Rectal smooth muscle tissue (tissue), 1 donor: Measurements from ENCODE around the gene RPF1.

Source experiments
- H3K27ac ChIP-seq: one replicate; pipeline ENCODE4 v1.7.0; 2013; ENCODE audit warnings: low read depth, low read length, inconsistent platforms
- H3K27me3 ChIP-seq: one replicate; pipeline ENCODE4 v1.7.0; 2013; ENCODE audit warnings: low read length; ENCODE audit not compliant: control insufficient read depth, insufficient read depth
- H3K36me3 ChIP-seq: one replicate; pipeline ENCODE4 v1.7.0; 2013; ENCODE audit warnings: low read length; ENCODE audit not compliant: control insufficient read depth, insufficient read depth
- H3K4me1 ChIP-seq: one replicate; pipeline ENCODE4 v1.7.0; 2013; ENCODE audit warnings: low read length; ENCODE audit not compliant: control insufficient read depth, insufficient read depth
- H3K4me3 ChIP-seq: one replicate; pipeline ENCODE4 v1.7.0; 2013; ENCODE audit warnings: low read length
- H3K9ac ChIP-seq: one replicate; pipeline ENCODE4 v1.7.0; 2013; ENCODE audit warnings: low read length

The RPF1 gene

DNA sequence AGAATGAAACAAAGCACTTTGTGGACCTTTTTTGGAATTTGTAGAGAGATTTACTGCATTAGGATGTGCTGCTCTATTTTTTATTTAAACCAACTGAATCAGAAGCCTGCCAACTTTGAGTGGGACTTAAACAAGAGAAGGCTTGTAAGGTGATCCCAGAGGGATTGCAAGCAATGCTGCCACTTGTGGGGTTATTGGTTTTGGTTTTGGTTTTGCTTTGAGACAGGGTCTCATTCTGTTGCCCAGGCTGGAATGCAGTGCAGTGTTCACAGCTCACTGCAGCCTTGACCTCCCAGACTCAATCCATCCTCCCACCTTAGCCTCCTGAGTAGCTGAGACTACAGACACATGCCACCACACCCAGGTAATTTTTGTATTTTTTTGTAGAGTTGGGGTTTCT lies 59.5 kb downstream of the RPF1 start:
- H3K9ac ChIP-seq = no peak overlapping the region
- no peaks in the 10 kb centered on the region for H3K4me1 ChIP-seq
- no peak overlapping the region for H3K27ac ChIP-seq
- no peaks in the 10 kb centered on the region for H3K27me3 ChIP-seq
- H3K36me3 ChIP-seq = no peaks in the 10 kb centered on the region
- no peak overlapping the region for H3K4me3 ChIP-seq

DNA sequence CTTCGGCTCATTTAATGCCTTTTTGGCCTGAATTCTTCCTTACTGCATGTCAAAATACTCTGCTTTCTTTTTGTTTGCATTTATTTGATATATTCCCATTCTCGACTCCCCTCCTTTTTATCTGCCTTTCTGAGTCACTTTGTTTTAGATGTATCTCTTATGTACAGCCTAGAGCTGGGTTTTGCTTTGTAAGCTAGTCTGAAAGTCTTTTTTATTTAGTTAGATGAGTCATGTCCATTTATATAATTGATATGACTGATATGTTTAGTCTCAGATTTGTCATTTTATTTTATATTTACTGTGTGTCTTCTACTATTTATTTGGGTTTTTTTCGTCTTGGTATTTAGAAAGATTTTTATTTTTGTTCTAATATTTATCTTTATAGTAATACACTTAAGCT lies 60.9 kb downstream of the RPF1 start:
- Histone ChIP-seq H3K27ac (no peak overlapping the region), H3K9ac (no peak overlapping the region), H3K36me3 (no peaks in the 10 kb centered on the region), H3K4me3 (no peak overlapping the region), H3K4me1 (no peaks in the 10 kb centered on the region), H3K27me3 (no peaks in the 10 kb centered on the region)

DNA sequence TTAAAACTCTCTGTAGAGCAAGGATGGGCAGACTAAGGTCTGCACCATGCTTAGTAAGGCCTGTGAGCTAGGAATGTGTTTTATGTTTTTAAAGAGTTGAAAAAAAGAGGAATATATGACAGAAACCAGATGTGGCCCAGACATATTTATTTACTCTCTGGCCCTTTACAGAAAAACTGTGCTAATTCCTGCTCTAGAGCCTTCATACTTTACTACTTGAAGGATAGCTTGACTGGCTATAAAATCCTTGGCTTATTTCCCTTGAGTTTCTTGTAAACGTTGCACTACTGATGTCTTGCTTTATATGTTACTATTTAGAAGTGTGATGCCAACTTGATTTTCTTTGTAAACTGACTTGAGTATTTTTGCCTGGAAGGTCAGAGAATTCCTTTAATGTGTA lies 61.7 kb downstream of the RPF1 start:
- Histone ChIP-seq H3K4me1 (no peaks in the 10 kb centered on the region), H3K36me3 (no peaks in the 10 kb centered on the region), H3K9ac (no peak overlapping the region), H3K27ac (peak overlapping the region; percentile 46), H3K4me3 (no peak overlapping the region), H3K27me3 (no peaks in the 10 kb centered on the region)

DNA sequence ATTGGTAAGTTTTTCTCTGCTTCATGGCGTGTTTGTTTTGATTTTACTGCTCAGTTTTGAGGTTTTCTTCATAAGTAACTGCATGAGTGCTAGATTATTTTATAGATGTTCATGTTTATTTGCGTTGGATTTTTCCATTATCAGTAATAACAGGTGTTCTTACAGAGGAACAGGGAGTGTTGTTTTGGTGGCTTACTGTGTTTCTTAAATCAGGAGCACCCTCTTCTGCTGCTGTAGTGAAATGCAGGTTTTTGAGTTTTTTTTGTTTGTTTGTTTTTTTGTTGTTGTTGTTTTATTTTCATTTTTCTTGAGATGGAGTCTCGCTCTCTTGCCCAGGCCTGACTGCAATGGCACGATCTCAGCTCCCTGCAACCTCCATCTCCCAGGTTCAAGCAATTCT lies 62.6 kb downstream of the RPF1 start:
- Histone ChIP-seq H3K9ac (no peak overlapping the region), H3K36me3 (no peaks in the 10 kb centered on the region), H3K27me3 (no peaks in the 10 kb centered on the region), H3K4me1 (no peaks in the 10 kb centered on the region), H3K4me3 (no peak overlapping the region), H3K27ac (no peak overlapping the region)
